ENCODE measurements around the gene GRM1. TPM values are rescaled to one million over a fixed set of nuclear protein-coding genes. Genes with fewer than 3 reads are reported as not detected.

GRM1 gene
- total and polyA plus RNA-seq, 3 donors from 2014 or later = 1.3 to 5.6 (median 2.0) TPM

GRCh38 chr6:146408583-146408982 is 379.7 kb downstream of the GRM1 start:
- no peak for TF ChIP-seq CTCF (IDR thresholded peaks at IDR 0.05)
- TF ChIP-seq POLR2A (IDR thresholded peaks at IDR 0.05) = no peak
- no peak overlapping the region for H3K27ac ChIP-seq
- no peaks in the 10 kb centered on the region for H3K4me1 ChIP-seq
- 67 to 73% methylated on average over 5 of the region's 5 CpGs for WGBS, 2 donors
- intact Hi-C loops (cut with DNase I; ENCODE audit: low total_unique reads) = no loop called here
- DNase-seq = no peak
- no peaks in the 10 kb centered on the region for H3K9me3 ChIP-seq
- no peak overlapping the region for H3K4me3 ChIP-seq
- no peaks in the 10 kb centered on the region for H3K27me3 ChIP-seq
- H3K36me3 ChIP-seq (ENCODE audit: low read depth, missing control alignments) = no peaks in the 10 kb centered on the region

- Histone ChIP-seq H3K27me3 (no peaks in the 10 kb centered on the region), H3K4me3 (no peak overlapping the region), H3K9me3 (no peaks in the 10 kb centered on the region), H3K27ac (no peak overlapping the region), H3K4me1 (no peaks in the 10 kb centered on the region), H3K36me3 (ENCODE audit: low read depth, missing control alignments) (no peaks in the 10 kb centered on the region)
- TF ChIP-seq POLR2A (IDR thresholded peaks at IDR 0.05) (no peak), CTCF (IDR thresholded peaks at IDR 0.05) (no peak)
- WGBS, 2 donors = 84 to 87% methylated on average over 2 of the region's 2 CpGs
- intact Hi-C loops (cut with DNase I; ENCODE audit: low total_unique reads) = no loop called here
- DNase-seq = no peak
Observed at GRCh38 chr6:146410851-146411595, 382.2 kb downstream of the GRM1 start.

- no peak for DNase-seq
- H3K27ac ChIP-seq = no peak overlapping the region
- no peaks in the 10 kb centered on the region for H3K27me3 ChIP-seq
- no peaks in the 10 kb centered on the region for H3K9me3 ChIP-seq
- no peaks in the 10 kb centered on the region for H3K36me3 ChIP-seq (ENCODE audit: low read depth, missing control alignments)
- intact Hi-C loops (cut with DNase I; ENCODE audit: low total_unique reads) = no loop called here
- no peak for TF ChIP-seq CTCF (IDR thresholded peaks at IDR 0.05)
- no peak overlapping the region for H3K4me3 ChIP-seq
- H3K4me1 ChIP-seq = no peaks in the 10 kb centered on the region
- 84 to 85% methylated on average over 5 of the region's 5 CpGs for WGBS, 2 donors
Observed at GRCh38 chr6:146419576-146419975, 390.7 kb downstream of the GRM1 start.

GRCh38 chr6:146420255-146420654 is 391.4 kb downstream of the GRM1 start:
- 83 to 87% methylated on average over 3 of the region's 3 CpGs for WGBS, 2 donors
- no peak for TF ChIP-seq POLR2A (IDR thresholded peaks at IDR 0.05)
- TF ChIP-seq CTCF (IDR thresholded peaks at IDR 0.05) = no peak
- H3K9me3 ChIP-seq = no peaks in the 10 kb centered on the region
- H3K27me3 ChIP-seq = no peaks in the 10 kb centered on the region
- intact Hi-C loops (cut with DNase I; ENCODE audit: low total_unique reads) = no loop called here
- H3K4me3 ChIP-seq = no peak overlapping the region
- H3K4me1 ChIP-seq = no peaks in the 10 kb centered on the region
- no peaks in the 10 kb centered on the region for H3K36me3 ChIP-seq (ENCODE audit: low read depth, missing control alignments)
- H3K27ac ChIP-seq = no peak overlapping the region
- no peak for DNase-seq

GRCh38 chr6:146422789-146423375 is 394.0 kb downstream of the GRM1 start:
- intact Hi-C loops (cut with DNase I; ENCODE audit: low total_unique reads) = no loop called here
- no peaks in the 10 kb centered on the region for H3K4me1 ChIP-seq
- DNase-seq = no peak
- H3K27me3 ChIP-seq = no peaks in the 10 kb centered on the region
- no peak for TF ChIP-seq POLR2A (IDR thresholded peaks at IDR 0.05)
- no peak for TF ChIP-seq CTCF (IDR thresholded peaks at IDR 0.05)
- WGBS, 2 donors = 90 to 100% methylated on average over 1 of the region's 1 CpG
- no peak overlapping the region for H3K4me3 ChIP-seq
- no peaks in the 10 kb centered on the region for H3K36me3 ChIP-seq (ENCODE audit: low read depth, missing control alignments)
- H3K27ac ChIP-seq = no peak overlapping the region
- H3K9me3 ChIP-seq = no peaks in the 10 kb centered on the region
